Ishikawa (cell line): ENCODE data around the gene TACSTD2.

Source experiments
- CEBPB ChIP-seq: IDR thresholded peaks from 2 replicates; pipeline ENCODE4 v1.6.1; 2012
- CREB1 ChIP-seq: IDR thresholded peaks from 2 replicates; pipeline ENCODE4 v1.6.1; 2012; ENCODE audit warnings: low read depth
- EGR1 ChIP-seq: IDR thresholded peaks from 2 replicates; pipeline ENCODE4 v1.6.1; 2012
- EP300 ChIP-seq: IDR thresholded peaks from 2 replicates; pipeline ENCODE4 v1.6.1; 2012; ENCODE audit warnings: borderline replicate concordance
- FOXM1 ChIP-seq: IDR thresholded peaks from 2 replicates; pipeline ENCODE4 v1.6.1; 2012; ENCODE audit warnings: low read depth, borderline replicate concordance
- MAX ChIP-seq: IDR thresholded peaks from 2 replicates; pipeline ENCODE4 v1.6.1; 2012
- NFIC ChIP-seq: IDR thresholded peaks from 2 replicates; pipeline ENCODE4 v1.6.1; 2012
- RAD21 ChIP-seq: IDR thresholded peaks from 2 replicates; pipeline ENCODE4 v1.6.1; 2012; ENCODE audit warnings: low read depth
- REST ChIP-seq: IDR thresholded peaks from 2 replicates; pipeline ENCODE4 v1.6.1; 2012; ENCODE audit warnings: low read depth, mild to moderate bottlenecking
- TAF1 ChIP-seq: IDR thresholded peaks from 2 replicates; pipeline ENCODE4 v1.6.1; 2012; ENCODE audit warnings: low read depth, mild to moderate bottlenecking
- TCF12 ChIP-seq: IDR thresholded peaks from 2 replicates; pipeline ENCODE4 v1.6.1; 2012; ENCODE audit warnings: low read depth
- TEAD4 ChIP-seq: IDR thresholded peaks from 2 replicates; pipeline ENCODE4 v1.6.1; 2012
- USF1 ChIP-seq: IDR thresholded peaks from 2 replicates; pipeline ENCODE4 v1.6.1; 2012
- YY1 ChIP-seq: IDR thresholded peaks from 2 replicates; pipeline ENCODE4 v1.6.1; 2012; ENCODE audit warnings: low read depth
- ZBTB7A ChIP-seq: IDR thresholded peaks from 2 replicates; pipeline ENCODE4 v1.6.1; 2012; ENCODE audit warnings: low read depth

Gene TACSTD2

GRCh38 chr1:58548371-58548770 is 28.7 kb downstream of the TACSTD2 start:
- TF ChIP-seq TAF1, result no peak

GRCh38 chr1:58546520-58547308 is 30.3 kb downstream of the TACSTD2 start, which contains the start of gene OMA1:
TSS of gene OMA1 (minus strand) at chr1:58546726. CDS start at chr1:58539294, 7,432 bp downstream.
- TF ChIP-seq TAF1, result peak; percentile 74
- TF ChIP-seq MAX, result peak; percentile 32; the same call in 1 of the 2 replicates
- TF ChIP-seq ZBTB7A, result peak; percentile 37; the same call in 1 of the 2 replicates
- TF ChIP-seq EGR1, result no peak; the same call in none of the 2 replicates
- no peak for TF ChIP-seq USF1
- peak; percentile 28; the same call in 1 of the 2 replicates for TF ChIP-seq CREB1
- no peak; the same call in 1 of the 2 replicates for TF ChIP-seq TEAD4
- peak; percentile 48; the same call in 1 of the 2 replicates for TF ChIP-seq NFIC
- no peak; the same call in 1 of the 2 replicates for TF ChIP-seq FOXM1
- TF ChIP-seq REST, result no peak
- peak; percentile 82 for TF ChIP-seq YY1
- peak; percentile 82 for TF ChIP-seq RAD21
- TF ChIP-seq TCF12, result no peak
- TF ChIP-seq EP300, result no peak
- no peak for TF ChIP-seq CEBPB

- no peak for TF ChIP-seq TCF12
- no peak for TF ChIP-seq REST
- peak; percentile 15; the same call in 1 of the 2 replicates for TF ChIP-seq MAX
- 0 out of 2 replicates have a peak, but pooled peaks have one; percentile 2 for TF ChIP-seq TAF1
- TF ChIP-seq TEAD4, result no peak
- TF ChIP-seq CREB1, result no peak
- peak; percentile 39; the same call in 1 of the 2 replicates for TF ChIP-seq USF1
- TF ChIP-seq ZBTB7A, result 0 out of 2 replicates have a peak, but pooled peaks have one; percentile 34
- TF ChIP-seq EP300, result no peak
These were observed 31.2 kb downstream of the TACSTD2 start for GRCh38 chr1:58545591-58546519.

GRCh38 chr1:58543260-58543659 is 33.8 kb downstream of the TACSTD2 start:
- TF ChIP-seq RAD21, result no peak
- TF ChIP-seq EGR1, result no peak
- no peak for TF ChIP-seq CEBPB
- TF ChIP-seq NFIC, result no peak
- TF ChIP-seq CREB1, result no peak
- TF ChIP-seq TEAD4, result no peak
- TF ChIP-seq TAF1, result no peak
- no peak for TF ChIP-seq YY1

- peak; percentile 39; the same call in 1 of the 2 replicates for TF ChIP-seq CEBPB
- TF ChIP-seq ZBTB7A, result no peak
These were observed 37.5 kb downstream of the TACSTD2 start for GRCh38 chr1:58539553-58539952.
